Activated CD8-positive, alpha-beta memory T cell treated with anti-CD3 and anti-CD28 coated beads, Interleukin-2, amount 50 U/mL, for 1 hour (primary cell): ENCODE data around the gene CDH12.

Experiments
- DNase-seq: peaks from one replicate; pipeline ENCODE4 v3.0.0-alpha.2; 2020; ENCODE audit errors: extremely low read depth

The CDH12 gene

DNA sequence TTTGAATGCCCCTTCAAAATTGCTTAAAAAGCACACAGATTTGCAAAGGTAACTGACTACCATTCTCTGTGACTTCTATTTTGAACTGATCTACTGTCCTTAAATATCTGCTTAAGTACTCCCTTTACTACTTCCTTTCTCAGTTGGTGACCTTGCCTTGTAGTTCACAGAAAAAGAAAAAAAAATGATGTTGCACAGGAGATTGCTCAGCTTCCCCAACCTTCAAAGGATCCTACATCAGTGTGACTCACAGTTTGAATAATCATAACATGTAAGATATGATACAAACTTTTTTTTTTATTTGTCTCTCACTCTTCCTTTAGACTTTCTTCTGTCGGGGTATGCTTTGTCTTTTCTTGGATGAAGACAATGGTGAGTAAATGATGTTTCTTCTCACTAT, 1029.6 kb downstream of the CDH12 start:
- DNase-seq, result no peak

DNA sequence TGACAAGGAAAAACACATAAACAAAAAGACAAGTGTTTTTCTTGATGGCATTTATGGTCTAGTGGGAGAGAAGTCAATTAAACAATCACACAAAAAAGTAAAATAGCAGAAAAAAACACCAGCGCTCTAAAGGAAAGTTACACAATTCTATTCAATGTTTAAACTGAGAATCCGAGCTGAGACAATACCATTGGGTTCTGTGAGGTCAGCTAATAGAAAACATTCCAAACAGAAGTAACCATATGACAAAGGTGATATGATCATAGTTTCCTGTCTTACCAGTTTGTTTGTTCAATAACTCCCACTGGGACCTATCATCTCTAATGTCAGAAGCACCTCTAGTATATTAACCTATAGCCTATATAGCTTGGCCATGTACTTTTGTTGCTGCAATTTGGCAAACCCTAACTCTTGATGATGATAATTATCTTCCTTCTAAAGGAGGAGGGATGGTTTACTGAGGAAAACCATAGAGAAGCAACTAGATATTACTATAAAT, 1030.0 kb downstream of the CDH12 start:
- DNase-seq, result no peak

DNA sequence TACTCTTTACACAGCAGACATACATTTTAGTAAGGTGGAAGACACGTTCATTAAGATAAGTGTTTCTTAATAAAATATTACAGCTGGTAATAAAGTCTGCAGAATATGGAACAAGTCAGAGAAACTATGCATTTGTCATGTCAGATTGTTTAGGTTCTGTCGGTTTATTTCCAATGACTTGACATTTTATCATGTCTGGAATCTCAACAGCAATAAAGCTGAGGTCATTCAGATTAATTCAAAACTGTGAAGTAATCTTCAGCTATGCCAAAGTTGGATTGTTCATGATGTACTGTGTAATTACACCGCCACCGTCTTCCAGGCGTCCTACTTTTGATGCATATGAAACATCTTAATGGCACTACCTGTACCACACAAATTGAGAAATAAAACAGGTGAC, 1032.6 kb downstream of the CDH12 start:
- no peak for DNase-seq

DNA sequence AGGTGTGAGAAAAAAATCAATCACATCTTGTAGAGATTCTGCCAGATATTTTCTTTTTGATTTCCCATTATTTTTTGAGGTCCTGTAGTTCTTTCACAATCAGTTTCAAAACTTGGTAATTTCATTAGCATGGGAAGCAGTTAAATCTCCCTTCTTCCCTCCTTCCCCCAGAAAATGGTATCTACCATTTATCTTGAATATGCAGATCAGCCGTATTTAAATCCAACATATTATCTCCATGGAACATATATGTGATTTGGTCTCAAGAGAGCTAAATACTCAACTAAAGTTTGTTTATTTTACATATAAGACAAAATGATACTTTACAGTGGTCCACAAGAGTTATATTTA, 1034.8 kb downstream of the CDH12 start:
- no peak for DNase-seq

DNA sequence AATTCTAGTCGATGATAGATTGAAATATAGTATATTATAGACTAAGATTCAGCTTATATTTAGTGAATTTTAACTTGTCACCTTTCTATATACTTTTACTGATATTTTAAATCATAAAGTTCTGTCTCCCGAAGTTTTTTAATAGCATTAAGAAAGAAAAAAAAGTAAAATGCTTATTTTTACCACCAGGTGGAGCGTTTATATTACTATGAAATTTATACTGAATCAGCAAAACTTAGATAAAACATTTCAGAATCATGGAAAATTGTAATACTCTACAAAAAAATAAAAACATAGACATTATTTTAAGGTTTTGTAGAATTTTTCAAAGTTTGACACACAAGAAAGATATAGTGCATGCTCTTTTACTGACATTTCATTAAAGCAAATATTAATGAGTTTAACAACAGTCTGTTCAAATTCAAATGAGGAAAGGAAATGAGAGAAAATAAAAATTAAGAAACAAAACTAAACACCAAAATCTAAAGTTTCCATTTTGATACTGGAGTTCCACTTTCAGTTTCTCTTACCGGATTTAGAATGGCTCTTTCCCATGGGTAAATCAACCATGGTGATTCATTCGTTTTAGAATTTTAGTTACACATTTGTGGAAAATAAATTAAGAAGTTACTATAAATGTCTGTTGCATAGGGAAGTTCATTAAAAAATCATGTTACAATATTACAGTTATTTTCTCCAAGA, 1035.3 kb downstream of the CDH12 start:
- no peak for DNase-seq

DNA sequence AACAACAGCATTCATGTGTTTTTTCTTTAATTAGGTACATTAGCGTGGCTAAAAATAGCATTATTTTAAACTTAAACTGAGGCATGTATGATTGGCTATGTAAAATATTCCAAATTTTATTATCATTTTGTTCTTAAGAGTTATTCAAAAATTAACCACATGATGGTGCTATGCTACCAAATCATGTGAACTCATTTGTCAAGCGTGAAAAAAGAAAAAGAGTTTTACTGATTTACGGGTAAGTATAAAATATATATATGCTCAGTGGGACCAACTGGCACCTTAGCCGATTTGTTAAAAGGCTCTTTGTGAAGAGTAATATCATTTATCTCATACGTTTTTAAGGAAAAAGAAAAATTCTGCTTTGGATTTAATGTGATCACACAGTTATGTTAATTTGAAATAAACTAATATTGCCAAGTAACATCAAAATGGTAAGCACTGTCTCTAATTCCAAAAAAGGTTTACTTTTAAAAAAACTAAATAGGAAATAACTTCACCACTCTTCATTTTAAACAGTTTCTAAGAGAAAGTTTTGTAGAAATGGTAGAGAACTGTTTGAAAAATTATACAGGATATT, 1042.3 kb downstream of the CDH12 start:
- no peak for DNase-seq

DNA sequence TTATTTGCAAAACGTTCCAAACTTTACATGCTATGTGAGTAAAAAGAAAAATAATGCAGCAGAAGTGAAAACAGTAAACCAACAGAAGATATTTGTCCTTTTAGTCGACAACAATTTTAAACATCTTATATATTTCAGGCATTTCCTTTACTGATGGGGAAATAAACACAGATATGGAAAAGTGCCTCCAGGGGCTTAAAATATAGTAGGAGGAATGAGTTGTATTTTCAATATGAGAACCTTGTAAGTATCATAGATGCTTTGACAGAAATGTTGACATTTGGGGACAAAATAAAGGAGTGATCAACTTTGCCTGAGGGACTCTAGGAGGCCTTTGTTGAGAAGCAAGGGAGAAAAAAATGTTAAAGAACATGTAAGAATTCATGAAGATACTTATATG, 1043.5 kb downstream of the CDH12 start:
- no peak for DNase-seq

DNA sequence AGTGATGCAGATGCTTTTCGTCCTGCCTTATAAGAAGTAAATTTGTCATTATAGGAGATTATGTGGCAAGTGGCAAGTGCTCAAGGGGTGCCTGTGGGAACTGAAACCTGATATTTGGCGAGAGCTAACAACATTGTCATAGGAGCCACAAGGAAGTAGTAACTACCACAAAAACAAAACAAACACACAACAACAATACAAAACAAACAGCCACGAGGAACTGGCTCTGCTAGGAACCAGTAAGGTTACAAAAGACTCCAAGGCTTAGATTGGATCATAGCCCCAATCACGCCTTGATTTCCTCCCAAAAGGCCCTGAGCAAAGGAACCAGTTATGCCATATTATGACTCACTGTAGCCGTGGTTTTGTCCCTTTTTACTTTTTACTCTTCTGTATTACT, 1045.2 kb downstream of the CDH12 start:
- DNase-seq, result no peak

DNA sequence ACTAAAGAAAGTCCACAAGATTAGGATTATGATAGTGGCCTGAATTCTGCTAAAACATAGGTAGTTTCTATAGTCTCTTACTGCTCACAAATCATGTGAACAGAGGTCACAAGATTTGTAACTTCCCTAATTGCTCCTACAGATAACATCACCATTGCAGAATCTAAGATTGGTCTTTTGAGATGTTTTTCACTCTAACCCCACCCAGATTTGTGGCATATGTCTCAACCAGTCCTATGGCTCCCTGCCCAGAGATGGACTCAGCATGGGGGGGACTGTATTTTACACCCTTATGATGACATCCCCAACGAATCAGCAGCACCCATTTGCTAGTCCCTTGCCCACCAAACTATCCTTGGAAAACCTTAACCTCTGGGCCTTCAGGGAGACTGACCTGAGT, 1046.2 kb downstream of the CDH12 start:
- no peak for DNase-seq

DNA sequence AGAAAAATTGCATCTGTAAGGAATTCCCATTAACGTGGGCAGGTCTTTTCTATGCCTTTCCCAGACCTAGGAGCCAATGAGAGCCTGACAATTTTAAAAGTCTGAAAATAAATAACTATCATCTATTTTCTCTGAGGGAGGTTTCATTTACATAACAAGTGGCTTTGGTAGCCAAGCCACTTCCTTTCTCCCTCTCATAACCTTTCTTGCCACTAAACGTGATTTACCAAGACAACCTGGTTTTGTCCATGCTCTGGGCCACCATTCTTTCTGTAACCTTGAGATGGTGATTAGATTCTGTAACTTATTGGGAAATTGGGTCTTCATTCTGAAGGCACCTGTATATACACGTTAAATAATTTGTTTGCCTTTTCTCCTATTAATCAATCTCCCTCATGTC, 1046.9 kb downstream of the CDH12 start:
- no peak for DNase-seq

DNA sequence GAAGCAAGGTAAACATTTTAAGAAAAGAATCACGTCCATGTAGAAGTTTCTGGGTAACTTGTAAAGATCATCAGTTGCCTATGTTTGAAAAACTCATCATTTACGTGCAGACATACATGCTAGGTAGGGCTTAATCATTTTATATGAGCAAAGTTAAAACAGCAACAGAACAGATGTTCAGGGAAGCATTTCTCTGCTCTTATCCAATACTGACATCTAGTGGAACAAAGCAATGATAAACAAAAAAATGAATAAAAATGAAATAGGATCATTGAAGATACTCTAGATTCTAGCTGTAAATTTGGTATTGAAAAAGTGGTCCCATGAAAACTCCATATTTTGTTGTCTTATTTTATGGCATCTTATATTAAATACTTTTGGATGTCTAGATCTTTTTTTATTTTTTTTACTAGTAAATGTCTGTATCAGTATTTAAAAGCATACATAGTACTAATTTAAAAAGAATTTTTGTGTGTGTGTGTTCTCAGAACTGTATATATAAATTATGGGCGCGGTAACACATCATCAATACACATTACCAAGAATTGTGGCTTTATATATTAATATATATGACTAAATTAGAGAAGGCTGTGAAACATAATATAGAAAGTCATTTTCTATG, 1050.2 kb downstream of the CDH12 start:
- DNase-seq, result no peak

DNA sequence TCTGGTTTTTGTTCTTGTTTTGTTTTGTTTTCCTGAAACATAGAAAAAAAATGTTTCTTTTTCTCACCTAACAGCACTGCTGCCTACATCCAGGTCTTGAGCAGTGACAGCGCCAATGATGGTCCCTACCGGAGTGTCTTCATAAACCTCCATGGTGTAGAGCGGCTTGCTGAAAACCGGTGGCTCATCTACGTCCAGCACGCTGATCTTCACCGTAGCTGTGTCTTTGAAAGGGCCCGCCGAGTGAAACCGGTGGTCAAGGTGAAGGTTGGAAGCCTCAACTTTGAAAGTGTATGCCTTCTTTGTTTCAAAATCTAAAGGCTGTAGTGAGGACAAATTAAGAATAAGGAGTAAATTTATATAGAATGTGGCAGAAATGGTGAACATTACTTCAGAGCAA, 1051.0 kb downstream of the CDH12 start:
- no peak for DNase-seq

DNA sequence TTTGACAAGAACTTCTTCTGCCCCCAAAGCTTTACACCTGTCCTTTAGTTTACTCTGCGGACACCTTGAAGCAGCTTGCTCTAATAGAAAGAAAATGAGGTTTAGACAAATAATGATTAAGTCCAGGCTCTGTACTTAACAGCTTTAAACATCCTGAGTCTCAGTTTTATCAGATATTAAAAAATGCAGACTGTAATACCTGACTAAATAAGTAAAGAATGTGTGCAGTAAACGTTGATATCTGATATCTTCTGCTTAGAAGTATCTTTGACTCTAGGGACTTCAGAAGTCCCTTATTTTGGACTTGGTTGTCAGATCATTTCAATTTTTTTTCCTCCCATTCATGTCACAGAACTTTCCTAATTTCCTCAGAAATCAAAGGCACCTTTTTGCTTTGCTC, 1060.4 kb downstream of the CDH12 start:
- DNase-seq, result no peak

DNA sequence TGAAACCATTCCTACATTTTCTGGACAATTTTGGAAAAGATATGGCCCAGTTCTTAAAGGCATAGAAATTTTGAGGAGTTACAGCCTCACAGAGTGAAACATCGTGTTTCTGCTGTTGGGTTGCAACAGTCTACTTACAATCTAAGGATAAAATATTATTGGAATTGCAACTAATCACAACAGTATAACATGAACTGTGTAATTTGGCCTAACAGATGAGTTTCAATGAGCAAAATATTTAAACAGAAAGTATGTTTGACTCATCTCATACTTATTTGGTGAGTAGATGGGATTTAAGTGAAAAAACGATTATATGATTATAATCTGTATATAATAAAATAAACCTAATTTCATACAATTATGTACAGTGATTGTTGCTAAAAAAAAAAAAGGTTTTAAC, 1061.8 kb downstream of the CDH12 start:
- DNase-seq, result no peak

DNA sequence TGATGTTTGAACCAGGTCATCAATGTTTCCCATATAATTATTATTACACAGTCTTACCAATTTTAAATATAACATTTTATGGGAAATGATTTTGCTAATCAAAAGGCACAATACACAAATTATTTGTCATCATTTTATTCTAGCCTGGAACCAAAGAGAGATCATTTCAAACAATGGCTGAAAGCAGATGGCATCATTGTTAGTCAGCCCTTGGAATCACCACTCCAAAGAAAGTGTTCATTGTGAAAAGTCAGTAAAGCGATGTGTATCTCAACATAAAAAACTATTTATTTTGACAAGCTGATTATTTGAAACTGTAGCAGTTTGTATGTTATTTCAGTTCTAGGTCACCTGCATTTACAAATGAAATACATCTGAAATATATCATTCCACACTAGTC, 1068.7 kb downstream of the CDH12 start:
- no peak for DNase-seq

DNA sequence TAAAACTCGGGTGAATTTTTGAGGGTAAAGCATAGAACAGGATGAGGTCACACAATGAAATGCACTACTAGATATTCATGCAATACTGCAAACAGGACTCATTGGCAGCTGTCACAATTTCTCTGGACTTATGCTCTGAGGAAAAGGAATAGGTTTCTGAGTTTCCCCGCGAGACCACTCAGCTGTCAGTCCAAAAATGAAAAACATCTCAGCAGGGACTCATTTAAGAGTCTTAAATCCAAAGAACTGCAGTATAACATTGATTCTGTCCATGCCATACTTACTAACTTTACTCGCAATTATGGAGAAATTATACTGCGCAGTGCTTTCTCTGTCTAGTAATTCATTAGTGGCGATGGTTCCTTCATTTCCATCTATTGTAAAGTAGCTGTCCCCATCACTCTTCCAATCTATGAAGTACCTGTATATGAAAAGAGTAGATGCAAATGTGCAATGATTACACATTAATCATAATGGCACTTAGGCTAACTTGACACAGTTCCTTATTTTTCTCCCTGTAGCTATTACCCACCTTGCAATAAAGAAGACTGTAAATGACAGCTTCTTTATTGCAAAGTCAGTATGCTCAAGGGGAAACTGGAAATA, 1070.0 kb downstream of the CDH12 start:
- DNase-seq, result no peak

DNA sequence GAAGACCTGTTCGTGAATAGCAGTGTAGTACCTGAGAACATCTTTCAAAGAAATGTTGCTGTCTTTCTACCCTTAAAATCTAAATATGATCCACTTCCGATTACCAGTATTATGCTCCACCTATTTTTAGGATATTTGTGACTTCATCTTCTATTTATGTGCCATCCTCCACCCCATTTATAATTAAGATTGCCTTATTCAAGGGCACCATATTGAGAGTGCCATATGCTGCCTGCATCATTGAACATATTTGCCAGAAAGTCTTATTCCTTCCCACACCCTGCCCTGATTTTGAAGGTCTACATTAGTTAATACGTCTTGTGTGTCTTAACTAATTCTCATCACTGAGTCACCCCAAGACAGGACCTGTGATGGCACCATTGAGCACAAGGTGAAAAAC, 1076.7 kb downstream of the CDH12 start:
- DNase-seq, result no peak

DNA sequence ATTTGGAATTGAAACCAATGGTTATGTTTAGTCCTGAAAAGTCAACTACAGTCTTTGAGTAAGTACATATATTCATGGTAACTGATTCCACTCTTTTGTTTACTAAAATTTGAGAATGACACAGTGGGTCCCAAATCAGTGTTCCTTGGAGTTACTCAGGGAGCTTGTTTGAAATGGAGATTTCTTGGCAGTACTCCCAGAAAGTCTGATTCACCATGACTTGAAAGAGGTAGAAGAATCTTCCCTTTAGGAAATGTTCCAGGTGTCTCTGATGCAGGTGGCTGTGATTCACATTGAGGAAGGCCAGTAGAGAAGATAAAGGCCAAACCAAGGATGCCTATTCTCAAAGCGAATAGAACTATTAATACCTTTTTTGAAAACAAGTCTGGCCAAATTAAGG, 1078.3 kb downstream of the CDH12 start:
- DNase-seq, result no peak

DNA sequence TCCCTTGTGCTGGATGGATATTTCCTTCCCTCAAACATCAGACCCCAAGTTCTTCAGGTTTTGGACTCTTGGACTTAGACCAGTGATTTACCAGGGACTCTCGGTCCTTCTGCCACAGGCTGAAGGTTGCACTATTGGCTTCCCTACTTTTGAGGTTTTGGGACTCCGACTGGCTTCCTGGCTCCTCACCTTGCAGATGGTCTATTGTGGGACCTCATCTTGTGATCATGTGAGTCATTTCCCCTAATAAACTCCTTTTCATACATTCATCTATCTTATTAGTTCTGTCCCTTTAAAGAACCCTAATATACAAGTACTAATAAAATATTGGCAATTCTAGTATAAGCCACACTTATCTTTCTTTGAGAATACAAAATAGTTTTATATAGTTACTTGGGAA, 1078.9 kb downstream of the CDH12 start:
- no peak for DNase-seq

DNA sequence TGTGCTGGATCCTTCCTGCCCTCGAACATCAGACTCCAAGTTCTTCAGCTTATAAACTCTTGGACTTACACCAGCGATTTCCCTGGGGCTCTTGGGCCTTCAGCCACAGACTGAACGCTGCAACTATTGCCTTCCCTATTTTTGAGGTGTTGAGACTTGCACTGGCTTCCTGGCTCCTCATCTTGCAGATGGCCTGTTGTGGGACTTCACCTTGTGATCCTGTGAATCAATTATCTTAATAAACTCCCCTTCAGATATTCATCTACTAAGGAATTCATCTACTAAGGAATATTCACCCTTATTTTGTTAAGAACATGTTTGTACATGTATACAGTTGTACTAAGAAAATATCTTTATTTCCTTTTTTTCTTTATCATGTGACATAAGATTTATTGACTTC, 1079.7 kb downstream of the CDH12 start:
- no peak for DNase-seq

DNA sequence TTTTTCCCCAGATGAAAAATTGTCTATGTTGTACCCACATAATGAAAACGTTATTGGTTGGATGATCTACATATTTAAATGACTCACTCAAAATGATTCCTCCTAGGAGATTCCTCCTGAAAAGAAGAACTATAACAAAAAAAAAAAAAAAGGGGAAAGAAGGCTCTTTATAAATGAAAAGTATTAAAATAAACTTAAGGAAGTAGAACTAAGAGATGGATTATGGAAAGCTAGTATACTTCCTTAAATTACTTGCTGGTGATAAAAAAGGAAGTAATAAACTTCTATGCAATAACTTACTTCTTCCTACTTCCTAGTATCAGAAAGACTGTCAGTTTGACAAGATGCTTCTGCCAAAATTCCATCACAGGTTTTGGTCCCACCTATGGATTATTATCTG, 1087.7 kb downstream of the CDH12 start:
- no peak for DNase-seq

DNA sequence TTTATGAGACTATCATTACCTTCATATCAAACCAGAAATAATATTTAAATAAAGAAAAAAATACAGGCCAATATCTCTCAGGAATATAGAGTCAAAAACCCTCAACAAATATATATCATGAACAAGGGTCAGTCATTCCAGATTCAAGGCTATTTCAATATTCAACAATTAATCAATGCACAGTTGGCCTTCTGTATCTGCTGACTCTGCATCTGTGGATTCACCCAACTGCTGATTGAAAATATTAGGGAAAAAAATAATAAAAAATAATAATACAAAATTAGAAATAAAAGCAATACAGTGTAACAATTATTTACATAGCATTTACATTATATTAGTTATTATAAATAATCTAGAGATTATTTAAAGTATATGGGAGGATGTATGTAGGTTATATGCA, 1114.0 kb downstream of the CDH12 start:
- DNase-seq, result no peak

DNA sequence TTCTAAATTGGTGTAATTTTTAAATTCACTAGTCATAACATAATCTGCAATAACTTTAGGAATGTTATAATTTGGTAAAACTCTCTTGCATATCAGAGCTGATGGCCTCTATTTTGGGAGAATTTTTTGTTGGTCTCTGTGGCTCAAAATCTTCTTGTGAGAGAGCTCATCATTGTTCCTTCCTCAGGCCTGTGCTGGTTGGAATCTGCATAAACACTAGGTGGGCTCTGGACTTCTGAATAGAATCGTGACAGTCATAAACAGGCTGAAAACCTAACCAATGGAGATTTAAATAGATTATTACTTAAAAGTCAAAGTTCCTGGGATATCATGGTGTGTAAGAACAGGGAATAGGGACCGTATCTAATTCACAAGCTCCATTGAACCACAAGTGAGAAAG, 1129.6 kb downstream of the CDH12 start:
- no peak for DNase-seq
